Prostate gland (tissue), 2 donors: ENCODE results near the gene HOXA3. TPM values are rescaled to one million over a fixed set of nuclear protein-coding genes. Genes with fewer than 3 reads are reported as not detected.

Source experiments
- DNase-seq: peaks from one replicate; pipeline ENCODE4 v3.0.0-alpha.2; 2019; ENCODE audit warnings: low spot score
- H3K27ac ChIP-seq, 2 donors: fragments of 200-600 bp; sonication (generic); 2 replicates each; pipeline ENCODE4 v1.5.1; 2017 to 2019
- H3K27me3 ChIP-seq: fragments of 200-600 bp; sonication (generic); replicated peaks from 2 replicates; pipeline ENCODE4 v1.5.1; 2019; ENCODE audit not compliant: insufficient read depth
- H3K36me3 ChIP-seq, 2 donors: fragments of 200-600 bp; sonication (generic); 1 replicate in 1 of 2; 2 replicates in 1 of 2; pipeline versions ENCODE4 v1.5.1 to v1.8.1; 2017 to 2019
- H3K4me1 ChIP-seq: fragments of 200-600 bp; sonication (generic); replicated peaks from 2 replicates; pipeline ENCODE4 v1.5.1; 2019
- H3K4me3 ChIP-seq, 2 donors: fragments of 200-600 bp; sonication (generic); 2 replicates each; pipeline ENCODE4 v1.5.1; 2017 to 2019
- H3K9me3 ChIP-seq: fragments of 200-600 bp; sonication (generic); 2 replicates; pipeline ENCODE4 v1.5.1; 2017
- CTCF ChIP-seq, 4 experiments: fragments of 200-600 bp in 2 of 4; fragments of 450-650 bp in 2 of 4; sonication (generic) in 2 of 4; IDR thresholded peaks; 1 replicate in 3 of 4; 2 replicates in 1 of 4; pipeline ENCODE4 v1.5.1; 2016 to 2019; ENCODE audit warnings: antibody characterized with exemption in 4 of 4, mild to moderate bottlenecking in 2 of 4, moderate library complexity in 2 of 4
- POLR2A ChIP-seq: fragments of 450-650 bp; IDR thresholded peaks from one replicate; pipeline ENCODE4 v1.6.1; 2016; ENCODE audit warnings: antibody characterized with exemption, mild to moderate bottlenecking
- POLR2AphosphoS5 ChIP-seq: sonication (generic); formaldehyde crosslinking; IDR thresholded peaks from one replicate; pipeline ENCODE4 v1.6.1; 2017; ENCODE audit warnings: antibody characterized with exemption
- WGBS: methylation state at CpG from one replicate; pipeline ENCODE4 v1.1.5; 2018; 5-methylcytosine and 5-hydroxymethylcytosine counted together
- intact Hi-C: fragments of 100-400 bp; cut with DNase I; formaldehyde crosslinking; loops from one replicate; pipeline ENCODE4 v1.14.2; 2022
- total RNA-seq, 2 donors: library from RNA; depleted of rRNA; stranded (reverse); fragments of >200 nt; gene quantifications; one replicate each; pipeline ENCODE4 v1.1.0, GENCODE V29; 2016

HOXA3 gene
- total RNA-seq, 2 donors from 2014 or later: 2.8 to 3.1 TPM

- 21% methylated on average over 40 of the region's 40 CpGs for WGBS
- Histone ChIP-seq H3K9me3 (no peaks in the 10 kb centered on the region), H3K27me3 (no peaks in the 10 kb centered on the region), H3K4me1 (no peaks in the 10 kb centered on the region), H3K4me3 (peak overlapping the region; percentile 61 to 80), H3K27ac (peak overlapping the region; percentile 96), H3K36me3 (no peaks in the 10 kb centered on the region)
- DNase-seq: no peak
- peak in 2 of 4 experiments; percentile 3 for TF ChIP-seq CTCF (IDR thresholded peaks at IDR 0.05)
- no peak for TF ChIP-seq POLR2AphosphoS5
- intact Hi-C loops: no loop called here
Measured at GRCh38 chr7:27175626-27176523, 23.5 kb upstream of the HOXA3 start.

- Histone ChIP-seq H3K36me3 (no peaks in the 10 kb centered on the region), H3K9me3 (no peaks in the 10 kb centered on the region), H3K27me3 (no peaks in the 10 kb centered on the region), H3K4me3 (peak overlapping the region; percentile 61 to 80), H3K27ac (peak overlapping the region; percentile 96), H3K4me1 (no peaks in the 10 kb centered on the region)
- 23% methylated on average over 12 of the region's 12 CpGs for WGBS
- intact Hi-C loops: no loop called here
- TF ChIP-seq POLR2AphosphoS5 (peak; percentile 92), POLR2A (peak; percentile 92), CTCF (IDR thresholded peaks at IDR 0.05) (no peak)
- peak; percentile 94 for DNase-seq
Measured at GRCh38 chr7:27174874-27175625, 22.7 kb upstream of the HOXA3 start.

- Histone ChIP-seq H3K4me1 (no peaks in the 10 kb centered on the region), H3K36me3 (no peaks in the 10 kb centered on the region), H3K27me3 (no peaks in the 10 kb centered on the region), H3K4me3 (peak within 1 kb of the TSS; percentile 61 to 80), H3K27ac (peak within 1 kb of the TSS; percentile 96), H3K9me3 (no peaks in the 10 kb centered on the region)
- WGBS: 3% methylated on average over 49 of the region's 82 CpGs
- peak; percentile 66 for DNase-seq
- intact Hi-C loops: no loop called here
- peak; percentile 50 for TF ChIP-seq POLR2AphosphoS5
- TF ChIP-seq CTCF (IDR thresholded peaks at IDR 0.05): no peak
- peak; percentile 43 for TF ChIP-seq POLR2A
Measured at GRCh38 chr7:27173956-27174873, 21.8 kb upstream of the HOXA3 start, which contains the start of gene HOXA10. TSS of gene HOXA10 (minus strand) at chr7:27174320. CDS start at chr7:27174306, 14 bp downstream.

GRCh38 chr7:27173511-27173955 lies 21.1 kb upstream of the HOXA3 start:
- Histone ChIP-seq H3K27me3 (no peaks in the 10 kb centered on the region), H3K4me3 (peak overlapping the region; percentile 61 to 80), H3K36me3 (no peaks in the 10 kb centered on the region), H3K9me3 (no peaks in the 10 kb centered on the region), H3K4me1 (no peaks in the 10 kb centered on the region), H3K27ac (peak overlapping the region; percentile 96)
- no peak for DNase-seq
- 3% methylated on average over 14 of the region's 59 CpGs for WGBS
- intact Hi-C loops: no loop called here
- TF ChIP-seq POLR2AphosphoS5 (no peak), CTCF (IDR thresholded peaks at IDR 0.05) (no peak), POLR2A (no peak)
